H9 (cell line): ENCODE results near the gene BHLHA15. TPM values are rescaled to one million over a fixed set of nuclear protein-coding genes. Genes with fewer than 3 reads are reported as not detected.
A peak's percentile ranks its signal among the peaks of the same experiment; 100 is the strongest.

Experiments used
- DNase-seq: peaks from one replicate; pipeline ENCODE4 v3.0.0-alpha.2; 2017
- H2AFZ ChIP-seq: one replicate; pipeline ENCODE4 v1.6.1; 2013; ENCODE audit warnings: mild to moderate bottlenecking, low read length, control low read depth, moderate library complexity
- H2AK5ac ChIP-seq: 2 replicates; pipeline ENCODE4 v1.6.1; 2013; ENCODE audit warnings: low read length, control low read depth, mixed read lengths; ENCODE audit not compliant: insufficient read length
- H2BK120ac ChIP-seq: one replicate; pipeline ENCODE4 v1.6.1; 2013; ENCODE audit warnings: low read depth, mild to moderate bottlenecking, low read length, control low read depth, inconsistent platforms; ENCODE audit not compliant: poor library complexity, severe bottlenecking
- H2BK12ac ChIP-seq: 2 replicates; pipeline ENCODE4 v1.6.1; 2013; ENCODE audit warnings: low read length, control low read depth, mixed read lengths, low read depth; ENCODE audit not compliant: insufficient read length
- H2BK15ac ChIP-seq: 2 replicates; pipeline ENCODE4 v1.6.1; 2013; ENCODE audit warnings: low read depth, low read length, control low read depth
- H2BK20ac ChIP-seq: one replicate; pipeline ENCODE4 v1.6.1; 2013; ENCODE audit warnings: low read depth, mild to moderate bottlenecking, low read length, control low read depth, inconsistent platforms; ENCODE audit not compliant: poor library complexity, severe bottlenecking
- H2BK5ac ChIP-seq: 2 replicates; pipeline ENCODE4 v1.6.1; 2013; ENCODE audit warnings: low read length, control low read depth, mixed read lengths; ENCODE audit not compliant: insufficient read length
- H3K14ac ChIP-seq: 2 replicates; pipeline ENCODE4 v1.6.1; 2013; ENCODE audit warnings: low read length, control low read depth; ENCODE audit not compliant: insufficient read depth
- H3K18ac ChIP-seq: 2 replicates; pipeline ENCODE4 v1.6.1; 2013; ENCODE audit warnings: low read depth, mild to moderate bottlenecking, mixed read lengths, low read length, control low read depth; ENCODE audit not compliant: insufficient read length
- H3K23ac ChIP-seq: 2 replicates; pipeline ENCODE4 v1.6.1; 2013; ENCODE audit warnings: low read length, control low read depth, mixed read lengths, low read depth; ENCODE audit not compliant: insufficient read length
- H3K23me2 ChIP-seq: 2 replicates; pipeline ENCODE4 v1.6.1; 2013; ENCODE audit warnings: low read depth, mild to moderate bottlenecking, mixed read lengths, low read length, control low read depth; ENCODE audit not compliant: insufficient read length, poor library complexity, severe bottlenecking
- H3K27ac ChIP-seq: 2 replicates; pipeline ENCODE4 v1.5.1; 2013; ENCODE audit warnings: low read length, control low read depth, mixed read lengths, low read depth; ENCODE audit not compliant: insufficient read length
- H3K27me3 ChIP-seq: 2 replicates; pipeline ENCODE4 v1.6.1; 2013; ENCODE audit warnings: low read length, control low read depth, inconsistent platforms; ENCODE audit not compliant: insufficient read depth
- H3K4ac ChIP-seq: 2 replicates; pipeline ENCODE4 v1.6.1; 2013; ENCODE audit warnings: low read depth, mild to moderate bottlenecking, control low read depth, inconsistent platforms, low read length, moderate library complexity
- H3K4me1 ChIP-seq: 2 replicates; pipeline ENCODE4 v1.6.1; 2013; ENCODE audit warnings: low read length, control low read depth, inconsistent platforms; ENCODE audit not compliant: insufficient read depth
- H3K4me2 ChIP-seq: 2 replicates; pipeline ENCODE4 v1.6.1; 2013; ENCODE audit warnings: low read length, control low read depth, mixed read lengths; ENCODE audit not compliant: insufficient read length, insufficient read depth
- H3K56ac ChIP-seq: 2 replicates; pipeline ENCODE4 v1.6.1; 2013; ENCODE audit warnings: low read depth, mild to moderate bottlenecking, mixed read lengths, low read length, control low read depth; ENCODE audit not compliant: insufficient read length
- H3K79me1 ChIP-seq: 2 replicates; pipeline ENCODE4 v1.6.1; 2013; ENCODE audit warnings: low read depth, mild to moderate bottlenecking, moderate library complexity, low read length, control low read depth, inconsistent platforms; ENCODE audit not compliant: insufficient read depth, poor library complexity, severe bottlenecking
- H3K79me2 ChIP-seq: 2 replicates; pipeline ENCODE4 v1.6.1; 2013; ENCODE audit warnings: low read length, control low read depth, inconsistent platforms; ENCODE audit not compliant: insufficient read depth
- H3K9ac ChIP-seq: 2 replicates; pipeline ENCODE4 v1.6.1; 2013; ENCODE audit warnings: low read length, control low read depth, mixed read lengths; ENCODE audit not compliant: insufficient read length; ENCODE audit errors: extremely low read depth
- H3K9me3 ChIP-seq: one replicate; pipeline ENCODE4 v1.6.1; 2013; ENCODE audit warnings: low read depth, low read length, inconsistent platforms; ENCODE audit not compliant: control insufficient read depth
- H3T11ph ChIP-seq: one replicate; pipeline ENCODE4 v1.6.1; 2013; ENCODE audit warnings: mild to moderate bottlenecking, low read length, control low read depth, inconsistent platforms
- H4K20me1 ChIP-seq: one replicate; pipeline ENCODE4 v1.6.1; 2013; ENCODE audit not compliant: control insufficient read depth, insufficient read length, insufficient read depth
- H4K5ac ChIP-seq: 2 replicates; pipeline ENCODE4 v1.6.1; 2013; ENCODE audit warnings: low read depth, mild to moderate bottlenecking, mixed read lengths, low read length, control low read depth; ENCODE audit not compliant: insufficient read length
- H4K8ac ChIP-seq: replicated peaks from 2 replicates; pipeline ENCODE4 v1.6.1; 2013; ENCODE audit warnings: low read length, control low read depth, mixed read lengths, low read depth; ENCODE audit not compliant: insufficient read length
- H4K91ac ChIP-seq: 2 replicates; pipeline ENCODE4 v1.6.1; 2013; ENCODE audit warnings: low read depth, mild to moderate bottlenecking, moderate library complexity, mixed read lengths, low read length, control low read depth; ENCODE audit not compliant: insufficient read length
- H3K27ac Mint-ChIP-seq, 3 experiments: 2 replicates in 2 of 3; 3 replicates in 1 of 3; pipeline ENCODE4 v1.8.0; 2020 to 2021; ENCODE audit warnings: mixed read lengths in 3 of 3, mild to moderate bottlenecking in 1 of 3, moderate library complexity in 1 of 3
- H3K27me3 Mint-ChIP-seq: 2 replicates; pipeline ENCODE4 v1.8.0; 2021; ENCODE audit warnings: low read depth, mild to moderate bottlenecking, moderate library complexity, mixed read lengths
- H3K36me3 Mint-ChIP-seq, 3 experiments: 2 replicates in 2 of 3; 3 replicates in 1 of 3; pipeline ENCODE4 v1.8.0; 2020 to 2021; ENCODE audit warnings: low read depth in 3 of 3, mixed read lengths in 3 of 3; ENCODE audit not compliant: insufficient read depth in 1 of 3
- H3K4me1 Mint-ChIP-seq, 2 experiments: 2 replicates each; pipeline ENCODE4 v1.8.0; 2020; ENCODE audit warnings: mixed read lengths in 2 of 2
- H3K4me3 Mint-ChIP-seq, 2 experiments: 2 replicates in 1 of 2; 3 replicates in 1 of 2; pipeline ENCODE4 v1.8.0; 2020 to 2021; ENCODE audit warnings: mild to moderate bottlenecking in 2 of 2, mixed read lengths in 2 of 2, moderate library complexity in 1 of 2
- H3K9me3 Mint-ChIP-seq, 2 experiments: 2 replicates in 1 of 2; 3 replicates in 1 of 2; pipeline ENCODE4 v1.8.0; 2020; ENCODE audit warnings: mild to moderate bottlenecking in 2 of 2, mixed read lengths in 2 of 2, moderate library complexity in 1 of 2
- WGBS: extraction: QIAGEN DNeasy Blood & Tissue Kit; methylation state at CpG from one replicate; pipeline ENCODE4 v1.1.7; 2013; ENCODE audit warnings: missing lambda C conversion rate, low lambda C conversion rate, mixed read lengths; ENCODE audit not compliant: insufficient read length; ENCODE audit errors: extremely low coverage; 5-methylcytosine and 5-hydroxymethylcytosine counted together
- total RNA-seq: library from RNA; stranded (reverse); gene quantifications from 2 replicates; pipeline ENCODE4 v1.2.1, GENCODE V29; 2021
- TF ChIP-seq, protein P1 (sequence below): fragments of 200-600 bp; sonication (generic); conservative IDR thresholded peaks from 3 replicates; pipeline ENCODE4 v1.8.0; 2021; ENCODE audit warnings: antibody characterized with exemption, mild to moderate bottlenecking

The BHLHA15 gene
- total RNA-seq, 1 experiment from 2014 or later = 1.4 TPM

DNA sequence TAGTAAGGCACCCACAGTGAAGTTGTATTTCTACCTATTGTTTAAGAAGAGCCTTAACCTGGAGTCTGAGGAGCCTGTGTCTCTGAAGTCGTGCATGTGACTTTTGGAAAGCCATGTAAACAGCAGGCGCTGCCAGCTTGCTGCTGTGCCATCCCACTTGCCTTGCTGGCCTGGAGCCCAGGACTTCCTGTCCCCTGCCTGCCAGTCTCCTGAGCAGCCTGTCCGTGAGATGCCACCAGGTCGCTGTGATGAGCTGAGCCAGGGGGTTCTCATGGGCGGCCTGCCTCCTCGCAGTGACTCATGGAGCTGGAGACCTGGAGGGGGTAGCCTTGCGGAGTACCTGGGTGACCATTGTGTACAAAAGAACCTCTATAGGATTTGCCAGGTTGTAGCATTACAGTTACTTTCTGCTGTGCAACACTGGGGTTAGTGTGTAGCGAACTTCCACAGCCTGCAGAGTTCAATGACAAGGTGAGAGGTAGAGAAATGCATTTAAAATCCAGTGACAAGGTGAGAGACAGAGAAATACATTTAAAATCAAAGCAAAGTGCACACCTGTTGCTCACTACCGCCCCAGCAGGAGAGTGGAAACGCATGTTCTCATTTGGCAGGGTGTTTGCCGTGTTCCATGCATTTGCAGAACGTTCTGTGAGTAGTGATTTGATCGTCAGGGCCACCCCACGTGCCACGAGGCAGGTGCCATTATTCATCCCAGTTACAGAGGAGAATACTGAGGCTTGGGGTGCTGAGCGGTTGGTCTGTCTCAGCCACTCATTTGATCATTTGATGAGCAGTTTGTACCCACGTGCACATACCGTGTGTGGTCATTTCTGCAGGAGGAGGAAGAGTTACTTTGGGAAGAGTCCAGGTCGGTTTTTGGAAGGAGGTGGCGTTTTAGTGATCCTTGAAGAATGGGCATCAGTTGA, 36.6 kb upstream of the BHLHA15 start:
- no peaks in the 10 kb centered on the region for H3K9me3 Mint-ChIP-seq
- no peak overlapping the region for H2BK5ac ChIP-seq
- H3K4me1 Mint-ChIP-seq = peaks cover 4% of the 10 kb centered on the region in 2 experiments; a peak in 3 of 4 replicates
- no peak overlapping the region for H4K91ac ChIP-seq
- H2BK15ac ChIP-seq = no peak overlapping the region
- no peak overlapping the region for H3K27ac ChIP-seq
- no peak overlapping the region for H3T11ph ChIP-seq
- no peak overlapping the region for H3K9ac ChIP-seq
- H2AK5ac ChIP-seq = no peak overlapping the region
- no peaks in the 10 kb centered on the region for H3K27me3 ChIP-seq
- H4K20me1 ChIP-seq = no peaks in the 10 kb centered on the region
- no peak overlapping the region for H3K18ac ChIP-seq
- H3K9me3 ChIP-seq = no peaks in the 10 kb centered on the region
- TF ChIP-seq, protein P1, sequence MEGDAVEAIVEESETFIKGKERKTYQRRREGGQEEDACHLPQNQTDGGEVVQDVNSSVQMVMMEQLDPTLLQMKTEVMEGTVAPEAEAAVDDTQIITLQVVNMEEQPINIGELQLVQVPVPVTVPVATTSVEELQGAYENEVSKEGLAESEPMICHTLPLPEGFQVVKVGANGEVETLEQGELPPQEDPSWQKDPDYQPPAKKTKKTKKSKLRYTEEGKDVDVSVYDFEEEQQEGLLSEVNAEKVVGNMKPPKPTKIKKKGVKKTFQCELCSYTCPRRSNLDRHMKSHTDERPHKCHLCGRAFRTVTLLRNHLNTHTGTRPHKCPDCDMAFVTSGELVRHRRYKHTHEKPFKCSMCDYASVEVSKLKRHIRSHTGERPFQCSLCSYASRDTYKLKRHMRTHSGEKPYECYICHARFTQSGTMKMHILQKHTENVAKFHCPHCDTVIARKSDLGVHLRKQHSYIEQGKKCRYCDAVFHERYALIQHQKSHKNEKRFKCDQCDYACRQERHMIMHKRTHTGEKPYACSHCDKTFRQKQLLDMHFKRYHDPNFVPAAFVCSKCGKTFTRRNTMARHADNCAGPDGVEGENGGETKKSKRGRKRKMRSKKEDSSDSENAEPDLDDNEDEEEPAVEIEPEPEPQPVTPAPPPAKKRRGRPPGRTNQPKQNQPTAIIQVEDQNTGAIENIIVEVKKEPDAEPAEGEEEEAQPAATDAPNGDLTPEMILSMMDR = peak; percentile 31; the same call in 1 of the 3 replicates
- H3K79me1 ChIP-seq = peaks cover 3% of the 10 kb centered on the region
- no peak overlapping the region for H2AFZ ChIP-seq
- no peak overlapping the region for H3K4ac ChIP-seq
- H3K14ac ChIP-seq = no peak overlapping the region
- no peak overlapping the region for H3K23ac ChIP-seq
- no peak overlapping the region for H2BK12ac ChIP-seq
- no CpG with 5 or more reads among the region's 20 CpGs for WGBS
- no peak overlapping the region for H2BK20ac ChIP-seq
- no peak overlapping the region for H4K8ac ChIP-seq
- no peak overlapping the region for H3K4me2 ChIP-seq
- no peak overlapping the region for H3K27ac Mint-ChIP-seq
- DNase-seq = no peak
- H3K27me3 Mint-ChIP-seq = no peaks in the 10 kb centered on the region
- H2BK120ac ChIP-seq = no peak overlapping the region
- H3K79me2 ChIP-seq = no peaks in the 10 kb centered on the region
- H3K56ac ChIP-seq = no peak overlapping the region
- H3K23me2 ChIP-seq = no peaks in the 10 kb centered on the region
- H4K5ac ChIP-seq = no peak overlapping the region
- no peaks in the 10 kb centered on the region for H3K4me1 ChIP-seq
- H3K4me3 Mint-ChIP-seq = no peak overlapping the region
- H3K36me3 Mint-ChIP-seq = peaks cover 10 to 22% (median 13%) of the 10 kb centered on the region in 3 experiments; a peak in 6 of 7 replicates
